Measurements from ENCODE around the gene BIN1.

Gene BIN1

GRCh38 chr2:127095367-127095641 lies 11.7 kb downstream of the BIN1 start:
- Histone ChIP-seq H3K27ac (peak overlapping the region in 6 of 21 experiments; percentile 10 to 58 (median 38)), H3K4me3 (no peak overlapping the region)

GRCh38 chr2:127094509-127095366 lies 12.2 kb downstream of the BIN1 start:
- Histone ChIP-seq H3K4me3 (no peak overlapping the region), H3K27ac (peak overlapping the region in 7 of 21 experiments; percentile 17 to 63 (median 50))

GRCh38 chr2:127093648-127094210 lies 13.2 kb downstream of the BIN1 start:
- Histone ChIP-seq H3K4me3 (no peak overlapping the region), H3K27ac (peak overlapping the region in 2 of 21 experiments; percentile 18 to 23)

- Histone ChIP-seq H3K4me3 (no peak overlapping the region), H3K27ac (peak overlapping the region in 2 of 21 experiments; percentile 1 to 14)
Observed at GRCh38 chr2:127092901-127093516, 13.9 kb downstream of the BIN1 start.

- H3K27ac ChIP-seq = peak overlapping the region in 2 of 21 experiments; percentile 1 to 24
- no peak overlapping the region for H3K4me3 ChIP-seq
Observed at GRCh38 chr2:127092306-127092705, 14.6 kb downstream of the BIN1 start.

GRCh38 chr2:127091886-127092285 lies 15.1 kb downstream of the BIN1 start:
- Histone ChIP-seq H3K27ac (peak overlapping the region in 1 of 21 experiments; percentile 24), H3K4me3 (no peak overlapping the region)

- peak overlapping the region in 1 of 21 experiments; percentile 30 for H3K27ac ChIP-seq
Observed at GRCh38 chr2:127091148-127091547, 15.8 kb downstream of the BIN1 start.

GRCh38 chr2:127090281-127091120 lies 16.5 kb downstream of the BIN1 start:
- H3K4me3 ChIP-seq = no peak overlapping the region
- peak overlapping the region in 2 of 21 experiments; percentile 4 to 16 for H3K27ac ChIP-seq

More at GRCh38 chr2:127091148-127091547, 15.8 kb downstream of the BIN1 start:
- H3K4me3 ChIP-seq = no peak overlapping the region

GRCh38 chr2:127089478-127090235 lies 17.3 kb downstream of the BIN1 start:
- no peak overlapping the region for H3K27ac ChIP-seq
- H3K4me3 ChIP-seq = no peak overlapping the region

- Histone ChIP-seq H3K27ac (no peak overlapping the region), H3K4me3 (no peak overlapping the region)
Observed at GRCh38 chr2:127088706-127089105, 18.2 kb downstream of the BIN1 start.

GRCh38 chr2:127087791-127088495 lies 19.0 kb downstream of the BIN1 start:
- no peak overlapping the region for H3K4me3 ChIP-seq

GRCh38 chr2:127086990-127087790 lies 19.8 kb downstream of the BIN1 start:
- no peak overlapping the region for H3K4me3 ChIP-seq
- H3K27ac ChIP-seq = peak overlapping the region in 18 of 21 experiments; percentile 0 to 73 (median 50)

More at GRCh38 chr2:127087791-127088495, 19.0 kb downstream of the BIN1 start:
- peak overlapping the region in 15 of 21 experiments; percentile 0 to 73 (median 42) for H3K27ac ChIP-seq

GRCh38 chr2:127085317-127085681 lies 21.7 kb downstream of the BIN1 start:
- no peak overlapping the region for H3K4me3 ChIP-seq
- H3K27ac ChIP-seq = peak overlapping the region in 19 of 21 experiments; percentile 24 to 93 (median 71)

GRCh38 chr2:127084611-127085316 lies 22.2 kb downstream of the BIN1 start:
- Histone ChIP-seq H3K4me3 (no peak overlapping the region), H3K27ac (peak overlapping the region in 20 of 21 experiments; percentile 15 to 93 (median 71))

- Histone ChIP-seq H3K27ac (peak overlapping the region in 18 of 21 experiments; percentile 15 to 93 (median 71)), H3K4me3 (no peak overlapping the region)
Observed at GRCh38 chr2:127083819-127084503, 23.0 kb downstream of the BIN1 start.

GRCh38 chr2:127082974-127083373 lies 24.0 kb downstream of the BIN1 start:
- H3K4me3 ChIP-seq = no peak overlapping the region
- peak overlapping the region in 6 of 21 experiments; percentile 62 to 93 (median 86) for H3K27ac ChIP-seq

Data from skin epidermis (tissue), 12 donors.